Skeletal muscle satellite cell (primary cell): Measurements from ENCODE around the gene SMAD6.
"Not testable (repeated sequence)": the region's sequence is repeated elsewhere in the genome, so short reads cannot be mapped to it uniquely, and the experiment has no call there.

Experiments used
- H3K27me3 ChIP-seq: 2 replicates; pipeline ENCODE4 v1.7.0; 2013; ENCODE audit warnings: low read length; ENCODE audit not compliant: control insufficient read depth, insufficient read depth
- H3K36me3 ChIP-seq: 2 replicates; pipeline ENCODE4 v1.7.0; 2013; ENCODE audit warnings: mild to moderate bottlenecking, control low read depth, low read length; ENCODE audit not compliant: insufficient read depth
- H3K4me1 ChIP-seq: 2 replicates; pipeline ENCODE4 v1.7.0; 2013; ENCODE audit warnings: low read length; ENCODE audit not compliant: control insufficient read depth, insufficient read depth
- H3K4me2 ChIP-seq: 2 replicates; pipeline ENCODE4 v1.7.0; 2013; ENCODE audit warnings: mild to moderate bottlenecking, low read length
- H3K4me3 ChIP-seq: 2 replicates; pipeline ENCODE4 v1.7.0; 2013; ENCODE audit warnings: low read length
- H3K9ac ChIP-seq: 2 replicates; pipeline ENCODE4 v1.7.0; 2013; ENCODE audit warnings: mild to moderate bottlenecking, low read depth, low read length, moderate library complexity
- H3K9me3 ChIP-seq: replicated peaks from 2 replicates; pipeline ENCODE4 v1.7.0; 2013; ENCODE audit warnings: mild to moderate bottlenecking, control low read depth, low read length

The SMAD6 gene

DNA sequence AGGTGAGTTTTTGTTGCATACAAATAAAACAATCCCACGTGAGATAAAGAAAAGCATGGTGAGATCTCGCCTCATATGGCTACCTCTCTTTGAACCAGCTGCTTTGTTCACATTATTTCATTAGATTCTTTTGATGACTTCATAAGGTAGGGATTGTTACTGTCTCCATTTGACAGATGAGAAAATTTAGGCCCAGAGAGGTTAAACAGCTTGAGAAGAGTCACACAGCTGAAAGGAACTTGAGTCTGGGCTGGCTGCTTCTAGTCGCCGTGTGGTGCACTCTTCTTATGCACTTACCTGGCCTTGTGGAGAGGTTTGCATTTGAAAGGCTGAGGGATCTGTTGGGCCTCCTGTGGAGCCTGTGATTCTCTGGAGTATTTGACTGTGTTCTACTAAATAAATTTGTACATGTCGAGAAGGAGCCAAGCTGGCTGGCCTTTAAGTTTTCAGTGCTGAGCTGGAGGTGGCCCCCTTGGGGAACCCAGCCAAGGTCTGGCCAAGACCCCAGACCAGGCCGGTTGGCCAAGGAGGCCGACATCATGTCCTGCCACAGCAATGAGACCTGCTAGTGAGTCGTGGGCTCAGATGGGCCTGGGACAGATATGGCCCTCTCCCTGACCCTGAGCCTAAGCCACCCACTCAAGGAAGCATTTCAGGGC is 125.1 kb downstream of the SMAD6 start:
- Histone ChIP-seq H3K9me3 (no peaks in the 10 kb centered on the region), H3K4me3 (no peak overlapping the region), H3K36me3 (no peaks in the 10 kb centered on the region), H3K9ac (no peak overlapping the region), H3K27me3 (no peaks in the 10 kb centered on the region), H3K4me1 (peaks cover 21% of the 10 kb centered on the region), H3K4me2 (no peak overlapping the region)

GRCh38 chr15:66827698-66828055 is 125.6 kb downstream of the SMAD6 start:
- Histone ChIP-seq H3K27me3 (no peaks in the 10 kb centered on the region), H3K4me1 (peaks cover 26% of the 10 kb centered on the region), H3K4me2 (no peak overlapping the region), H3K9me3 (no peaks in the 10 kb centered on the region), H3K36me3 (no peaks in the 10 kb centered on the region), H3K9ac (no peak overlapping the region), H3K4me3 (no peak overlapping the region)

DNA sequence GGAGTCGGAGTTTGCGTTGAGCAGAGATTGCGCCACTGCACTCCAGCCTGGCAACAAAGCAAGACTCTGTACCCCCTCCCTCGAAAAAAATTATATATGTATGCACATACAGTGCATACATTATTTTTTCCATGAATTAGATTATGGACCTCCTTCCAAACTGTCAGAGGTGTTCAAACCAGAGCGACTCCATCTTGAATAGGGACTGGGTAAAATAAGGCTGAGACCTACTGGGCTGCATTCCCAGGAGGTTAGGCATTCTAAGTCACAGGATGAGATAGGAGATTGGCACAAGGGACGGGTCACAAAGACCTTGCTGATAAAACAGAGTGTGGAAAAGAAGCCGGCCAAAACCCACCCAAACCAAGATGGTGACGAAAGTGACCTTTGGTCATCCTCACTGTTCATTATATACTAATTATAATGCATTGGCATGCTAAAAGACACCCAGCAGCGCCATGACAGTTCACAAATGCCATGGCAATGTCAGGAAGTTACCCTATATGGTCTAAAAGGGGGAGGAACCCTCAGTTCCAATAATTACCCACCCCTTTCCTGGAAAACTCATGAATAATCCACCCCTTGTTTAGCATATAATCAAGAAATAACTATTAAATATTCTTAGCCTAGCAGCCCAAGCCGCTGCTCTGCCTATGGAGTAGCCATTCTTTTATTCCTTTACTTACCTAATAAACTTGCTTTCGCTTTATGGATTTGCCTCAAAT is 126.9 kb downstream of the SMAD6 start:
- not testable (repeated sequence) for H3K9me3 ChIP-seq, H3K27me3 ChIP-seq, H3K4me2 ChIP-seq, H3K4me3 ChIP-seq, H3K36me3 ChIP-seq, H3K9ac ChIP-seq
- peaks cover 33% of the 10 kb centered on the region for H3K4me1 ChIP-seq

DNA sequence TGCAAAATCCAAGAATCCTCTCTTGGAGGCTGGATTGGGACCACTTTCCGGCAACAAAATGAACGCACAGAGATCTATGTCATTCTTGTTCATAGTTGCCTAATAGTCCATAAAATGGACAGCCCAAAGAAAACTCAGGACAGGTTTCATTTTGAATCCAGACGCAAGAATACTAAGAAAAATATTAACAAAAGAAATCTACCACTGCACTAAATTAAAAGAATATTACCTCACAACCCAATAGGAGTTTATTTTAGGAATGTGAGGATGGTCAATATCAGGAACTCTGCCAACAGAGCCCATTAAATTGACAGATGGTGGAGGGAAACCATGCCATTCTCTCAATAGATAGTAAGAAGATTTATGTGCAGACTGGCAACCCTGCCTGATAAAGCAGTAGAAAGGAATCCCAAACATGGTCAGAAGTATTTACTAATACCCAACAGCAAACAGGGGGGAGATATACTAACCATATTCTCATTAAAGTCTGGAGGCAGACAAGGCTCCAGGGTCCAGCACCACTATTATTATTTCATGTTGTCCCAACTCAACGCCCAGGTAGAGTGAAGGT is 127.6 kb downstream of the SMAD6 start:
- Histone ChIP-seq H3K4me1 (peaks cover 33% of the 10 kb centered on the region), H3K4me3 (no peak overlapping the region), H3K4me2 (peak overlapping the region; percentile 49), H3K9ac (no peak overlapping the region), H3K27me3 (no peaks in the 10 kb centered on the region), H3K36me3 (no peaks in the 10 kb centered on the region), H3K9me3 (no peaks in the 10 kb centered on the region)

GRCh38 chr15:66830358-66830757 is 128.3 kb downstream of the SMAD6 start:
- Histone ChIP-seq H3K27me3 (no peaks in the 10 kb centered on the region), H3K9me3 (no peaks in the 10 kb centered on the region), H3K4me1 (peaks cover 40% of the 10 kb centered on the region), H3K4me2 (peak overlapping the region; percentile 49), H3K4me3 (no peak overlapping the region), H3K36me3 (no peaks in the 10 kb centered on the region), H3K9ac (no peak overlapping the region)

DNA sequence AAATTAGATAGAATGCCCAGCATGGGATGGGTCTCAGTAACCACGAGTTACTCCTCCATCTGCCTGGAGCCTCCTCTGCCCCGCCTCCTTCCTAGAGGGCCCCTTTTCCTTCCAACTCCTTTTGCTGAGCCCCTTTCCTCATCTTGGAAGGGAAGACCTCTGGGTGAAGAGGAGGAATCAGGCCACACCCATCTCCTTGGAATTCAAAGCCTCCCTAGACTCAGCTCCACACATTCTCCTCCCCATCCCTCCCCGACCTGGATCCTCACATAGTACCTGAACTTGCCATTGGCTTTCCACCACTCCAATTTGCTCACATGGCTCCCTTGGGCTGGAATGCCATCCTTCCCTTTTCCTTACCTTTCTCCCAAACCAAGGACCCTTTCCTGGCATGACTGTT is 128.8 kb downstream of the SMAD6 start:
- no peaks in the 10 kb centered on the region for H3K36me3 ChIP-seq
- H3K9me3 ChIP-seq: no peaks in the 10 kb centered on the region
- no peaks in the 10 kb centered on the region for H3K27me3 ChIP-seq
- H3K4me2 ChIP-seq: no peak overlapping the region
- H3K9ac ChIP-seq: no peak overlapping the region
- peaks cover 42% of the 10 kb centered on the region for H3K4me1 ChIP-seq
- no peak overlapping the region for H3K4me3 ChIP-seq

DNA sequence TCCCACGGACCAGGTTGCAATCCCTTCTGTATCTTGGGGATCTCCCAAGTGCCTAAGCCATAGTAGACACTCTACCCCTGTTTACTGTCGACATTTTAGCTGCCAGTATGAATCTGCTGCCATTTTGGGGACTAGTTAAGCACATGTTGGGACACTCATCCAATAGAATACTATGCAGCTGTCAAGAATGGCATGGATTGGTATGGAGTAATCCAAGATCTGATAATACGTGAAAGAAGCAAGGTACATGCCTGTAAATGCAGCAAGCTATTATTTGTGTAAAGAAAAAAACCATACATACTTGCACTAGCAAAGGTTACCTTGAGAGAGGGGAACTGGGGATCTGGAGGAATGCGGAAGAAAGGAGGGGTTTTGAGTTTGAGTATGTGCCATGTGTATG is 129.3 kb downstream of the SMAD6 start:
- Histone ChIP-seq H3K4me1 (peaks cover 42% of the 10 kb centered on the region), H3K9me3 (no peaks in the 10 kb centered on the region), H3K4me2 (no peak overlapping the region), H3K9ac (no peak overlapping the region), H3K36me3 (no peaks in the 10 kb centered on the region), H3K4me3 (no peak overlapping the region), H3K27me3 (no peaks in the 10 kb centered on the region)

- Histone ChIP-seq H3K36me3 (no peaks in the 10 kb centered on the region), H3K4me3 (no peak overlapping the region), H3K4me2 (no peak overlapping the region), H3K4me1 (peaks cover 42% of the 10 kb centered on the region), H3K9ac (no peak overlapping the region), H3K27me3 (no peaks in the 10 kb centered on the region), H3K9me3 (no peaks in the 10 kb centered on the region)
Measured at GRCh38 chr15:66831801-66832390, 129.9 kb downstream of the SMAD6 start.
